GM18870 (cell line): Measurements from ENCODE around the gene SFI1.

Source experiments
- ATAC-seq: cut with Tn5 transposase; IDR thresholded peaks from one replicate; pipeline ENCODE4 v1.9.1; 2021; ENCODE audit warnings: moderate library complexity; ENCODE audit not compliant: unreplicated experiment

SFI1 gene

GRCh38 chr22:31615491-31615860 is 119.1 kb downstream of the SFI1 start:
- ATAC-seq = no peak

GRCh38 chr22:31615940-31616314 is 119.6 kb downstream of the SFI1 start:
- ATAC-seq = no peak

- no peak for ATAC-seq
Measured at GRCh38 chr22:31616315-31616980, 120.1 kb downstream of the SFI1 start.

GRCh38 chr22:31618057-31618456 is 121.7 kb downstream of the SFI1 start:
- ATAC-seq = no peak

- no peak for ATAC-seq
Measured at GRCh38 chr22:31618471-31619176, 122.3 kb downstream of the SFI1 start.

- no peak for ATAC-seq
Measured at GRCh38 chr22:31619611-31620300, 123.4 kb downstream of the SFI1 start.

GRCh38 chr22:31620756-31621480 is 124.6 kb downstream of the SFI1 start:
- no peak for ATAC-seq

- no peak for ATAC-seq
Measured at GRCh38 chr22:31621507-31622124, 125.3 kb downstream of the SFI1 start.

GRCh38 chr22:31622980-31623379 is 126.6 kb downstream of the SFI1 start:
- no peak for ATAC-seq

GRCh38 chr22:31623592-31624304 is 127.4 kb downstream of the SFI1 start:
- no peak for ATAC-seq

GRCh38 chr22:31625257-31625640 is 128.9 kb downstream of the SFI1 start:
- ATAC-seq = no peak

GRCh38 chr22:31625661-31626426 is 129.5 kb downstream of the SFI1 start:
- no peak for ATAC-seq

- ATAC-seq = no peak
Measured at GRCh38 chr22:31626427-31627150, 130.3 kb downstream of the SFI1 start.

- no peak for ATAC-seq
Measured at GRCh38 chr22:31627223-31627731, 130.9 kb downstream of the SFI1 start.

- ATAC-seq = no peak
Measured at GRCh38 chr22:31628362-31628761, 132.0 kb downstream of the SFI1 start.

GRCh38 chr22:31628969-31629708 is 132.8 kb downstream of the SFI1 start:
- ATAC-seq = no peak

GRCh38 chr22:31629741-31630184 is 133.4 kb downstream of the SFI1 start:
- ATAC-seq = no peak
